Measurements from ENCODE around the gene SNCG. TPM values are rescaled to one million over a fixed set of nuclear protein-coding genes. Genes with fewer than 3 reads are reported as not detected.
A peak's percentile ranks its signal among the peaks of the same experiment; 100 is the strongest.

The SNCG gene
- total RNA-seq, 1 donor from 2014 or later, result 431 TPM

DNA sequence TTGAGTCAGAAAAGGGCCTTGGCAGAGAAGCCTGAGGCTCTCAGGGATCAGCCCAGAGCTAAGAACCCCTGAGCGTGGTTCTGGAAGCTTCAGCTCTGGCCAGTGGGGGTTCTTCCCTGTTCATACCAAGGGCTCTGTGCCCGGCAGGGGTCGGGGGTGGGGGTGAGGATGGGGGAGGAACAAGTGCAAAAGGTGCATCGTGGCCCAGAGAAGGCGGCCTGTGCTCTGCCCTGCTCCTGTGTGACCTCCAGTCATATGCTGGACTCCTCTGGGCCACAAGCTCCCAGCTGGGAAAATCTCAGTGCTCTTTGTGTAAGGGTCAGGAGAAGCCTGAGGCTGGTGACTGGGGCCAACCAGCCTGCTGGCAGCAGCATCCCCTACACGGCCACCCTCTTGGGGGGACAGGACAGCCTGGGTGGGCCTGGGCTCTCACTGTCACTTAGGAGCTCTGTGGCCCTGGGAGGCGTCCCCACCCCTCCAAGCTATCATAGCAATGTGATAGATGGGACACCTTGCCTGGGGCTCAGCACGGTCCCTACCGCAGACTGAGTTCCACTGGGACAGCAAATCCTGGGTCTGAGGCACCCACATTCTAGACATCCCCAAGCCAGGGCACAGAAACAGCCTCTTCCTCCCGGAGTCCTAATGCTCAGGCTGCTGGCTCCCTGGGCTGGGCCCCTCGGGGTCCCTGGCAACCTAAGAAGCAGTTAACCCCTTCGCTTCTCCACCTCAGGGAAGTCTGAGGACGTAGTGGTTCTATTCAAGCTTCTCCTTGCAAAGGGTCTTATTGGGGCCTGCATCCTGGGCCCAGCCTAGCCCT lies 3.5 kb upstream of the SNCG start:
- Mint-ChIP-seq H3K27me3 (ENCODE audit: unreplicated experiment) (peaks cover 18% of the 10 kb centered on the region), H3K9me3 (ENCODE audit: unreplicated experiment) (peaks cover 16% of the 10 kb centered on the region), H3K36me3 (ENCODE audit: unreplicated experiment) (peaks cover 12% of the 10 kb centered on the region), H3K27ac (ENCODE audit: unreplicated experiment) (peak overlapping the region; percentile 94), H3K4me1 (ENCODE audit: low read depth, unreplicated experiment) (peaks cover 20% of the 10 kb centered on the region), H3K4me3 (ENCODE audit: unreplicated experiment) (peak overlapping the region; percentile 73)
- no peak for DNase-seq
- TF ChIP-seq, protein P1, sequence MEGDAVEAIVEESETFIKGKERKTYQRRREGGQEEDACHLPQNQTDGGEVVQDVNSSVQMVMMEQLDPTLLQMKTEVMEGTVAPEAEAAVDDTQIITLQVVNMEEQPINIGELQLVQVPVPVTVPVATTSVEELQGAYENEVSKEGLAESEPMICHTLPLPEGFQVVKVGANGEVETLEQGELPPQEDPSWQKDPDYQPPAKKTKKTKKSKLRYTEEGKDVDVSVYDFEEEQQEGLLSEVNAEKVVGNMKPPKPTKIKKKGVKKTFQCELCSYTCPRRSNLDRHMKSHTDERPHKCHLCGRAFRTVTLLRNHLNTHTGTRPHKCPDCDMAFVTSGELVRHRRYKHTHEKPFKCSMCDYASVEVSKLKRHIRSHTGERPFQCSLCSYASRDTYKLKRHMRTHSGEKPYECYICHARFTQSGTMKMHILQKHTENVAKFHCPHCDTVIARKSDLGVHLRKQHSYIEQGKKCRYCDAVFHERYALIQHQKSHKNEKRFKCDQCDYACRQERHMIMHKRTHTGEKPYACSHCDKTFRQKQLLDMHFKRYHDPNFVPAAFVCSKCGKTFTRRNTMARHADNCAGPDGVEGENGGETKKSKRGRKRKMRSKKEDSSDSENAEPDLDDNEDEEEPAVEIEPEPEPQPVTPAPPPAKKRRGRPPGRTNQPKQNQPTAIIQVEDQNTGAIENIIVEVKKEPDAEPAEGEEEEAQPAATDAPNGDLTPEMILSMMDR (IDR thresholded peaks at IDR 0.05; ENCODE audit: partially characterized antibody, unreplicated experiment), result no peak

GRCh38 chr10:86955501-86956194 lies 2.8 kb upstream of the SNCG start:
- Mint-ChIP-seq H3K4me3 (ENCODE audit: unreplicated experiment) (peak overlapping the region; percentile 55), H3K9me3 (ENCODE audit: unreplicated experiment) (peaks cover 16% of the 10 kb centered on the region), H3K36me3 (ENCODE audit: unreplicated experiment) (peaks cover 12% of the 10 kb centered on the region), H3K4me1 (ENCODE audit: low read depth, unreplicated experiment) (peaks cover 23% of the 10 kb centered on the region), H3K27ac (ENCODE audit: unreplicated experiment) (peak overlapping the region; percentile 99), H3K27me3 (ENCODE audit: unreplicated experiment) (peaks cover 21% of the 10 kb centered on the region)
- no peak for DNase-seq
- TF ChIP-seq, protein P1 (IDR thresholded peaks at IDR 0.05; ENCODE audit: partially characterized antibody, unreplicated experiment), result no peak

DNA sequence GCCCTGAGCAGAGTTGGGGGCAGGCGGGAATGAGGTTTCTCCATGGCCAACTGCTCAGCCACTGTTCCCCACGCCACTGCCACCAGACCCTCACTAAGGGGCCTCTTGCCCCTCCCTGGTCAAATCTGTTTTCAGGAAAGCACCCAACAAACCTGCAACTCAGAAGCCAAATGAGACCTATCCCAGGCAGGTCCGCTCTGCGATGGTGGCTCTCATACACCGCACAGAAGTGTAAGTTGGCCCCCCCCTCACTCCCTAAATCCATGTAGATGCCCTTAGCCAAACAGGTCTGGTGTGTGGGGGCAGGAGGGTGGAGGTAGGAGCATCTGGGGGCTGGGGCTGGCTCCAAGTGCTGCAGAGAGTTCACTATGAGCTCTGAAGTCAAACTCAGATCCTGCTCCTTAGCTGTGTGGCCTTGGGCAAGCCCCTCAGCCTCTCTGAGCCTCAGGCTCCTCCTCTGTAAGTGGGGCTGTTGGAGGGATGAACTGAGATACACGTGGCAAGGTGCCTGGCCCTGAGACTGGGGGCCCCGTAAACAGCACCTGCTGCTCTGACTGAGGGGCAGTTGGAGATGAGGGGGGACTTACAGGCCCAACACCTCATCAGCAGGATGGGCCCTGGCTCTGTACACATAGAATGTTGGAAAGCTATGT lies 2.1 kb upstream of the SNCG start:
- Mint-ChIP-seq H3K9me3 (ENCODE audit: unreplicated experiment) (peaks cover 16% of the 10 kb centered on the region), H3K4me3 (ENCODE audit: unreplicated experiment) (peak overlapping the region; percentile 79), H3K36me3 (ENCODE audit: unreplicated experiment) (peaks cover 12% of the 10 kb centered on the region), H3K27me3 (ENCODE audit: unreplicated experiment) (peaks cover 22% of the 10 kb centered on the region), H3K4me1 (ENCODE audit: low read depth, unreplicated experiment) (peaks cover 24% of the 10 kb centered on the region), H3K27ac (ENCODE audit: unreplicated experiment) (peak overlapping the region; percentile 99)
- TF ChIP-seq, protein P1 (IDR thresholded peaks at IDR 0.05; ENCODE audit: partially characterized antibody, unreplicated experiment), result no peak
- no peak for DNase-seq

GRCh38 chr10:86956848-86957448 lies 1.5 kb upstream of the SNCG start:
- Mint-ChIP-seq H3K4me1 (ENCODE audit: low read depth, unreplicated experiment) (peaks cover 24% of the 10 kb centered on the region), H3K9me3 (ENCODE audit: unreplicated experiment) (peaks cover 16% of the 10 kb centered on the region), H3K4me3 (ENCODE audit: unreplicated experiment) (peak overlapping the region; percentile 79), H3K36me3 (ENCODE audit: unreplicated experiment) (peaks cover 9% of the 10 kb centered on the region), H3K27ac (ENCODE audit: unreplicated experiment) (peak overlapping the region; percentile 99), H3K27me3 (ENCODE audit: unreplicated experiment) (peaks cover 21% of the 10 kb centered on the region)
- DNase-seq, result peak; percentile 63
- TF ChIP-seq, protein P1 (IDR thresholded peaks at IDR 0.05; ENCODE audit: partially characterized antibody, unreplicated experiment), result no peak

All from glutamatergic neuron (in vitro differentiated cells).